ENCODE results near the gene RPS8. TPM values are rescaled to one million over a fixed set of nuclear protein-coding genes. Genes with fewer than 3 reads are reported as not detected.
"Not testable (repeated sequence)": the region's sequence is repeated elsewhere in the genome, so short reads cannot be mapped to it uniquely, and the experiment has no call there.

RPS8 gene
- total RNA-seq, 1 donor from 2014 or later: 1,360 TPM

DNA sequence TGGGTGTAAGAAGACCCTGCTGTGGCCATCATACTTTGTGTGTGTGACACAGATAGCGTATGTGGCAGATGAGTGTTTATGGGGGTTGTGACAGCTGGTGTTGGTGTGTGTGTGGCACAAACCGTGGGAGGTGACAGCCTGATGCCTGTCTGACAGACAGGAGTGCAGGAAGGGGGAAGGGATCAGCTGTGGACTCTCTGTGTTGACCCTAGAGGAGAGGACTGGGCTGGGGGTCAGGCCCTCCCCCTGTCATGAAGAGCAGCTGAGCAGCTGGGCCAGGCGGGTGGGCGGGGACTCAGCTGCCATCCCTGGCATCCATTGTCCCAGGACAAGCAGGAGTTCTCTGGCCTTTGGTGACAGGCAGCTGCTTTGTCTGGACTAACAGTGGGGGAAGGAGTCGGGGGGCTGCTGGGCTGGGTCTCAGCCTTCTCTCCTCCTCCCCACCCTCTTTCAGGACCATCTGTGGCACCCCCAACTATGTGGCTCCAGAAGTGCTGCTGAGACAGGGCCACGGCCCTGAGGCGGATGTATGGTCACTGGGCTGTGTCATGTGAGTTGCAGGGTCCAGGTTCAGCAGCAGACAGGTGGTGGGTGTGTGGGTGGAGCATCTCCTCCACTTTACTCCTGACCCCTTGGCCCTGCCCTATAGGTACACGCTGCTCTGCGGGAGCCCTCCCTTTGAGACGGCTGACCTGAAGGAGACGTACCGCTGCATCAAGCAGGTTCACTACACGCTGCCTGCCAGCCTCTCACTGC lies 27.1 kb downstream of the RPS8 start:
- DNase-seq (ENCODE audit: low read depth in 2 of 2): peak in 1 of 2 donors; percentile 36

DNA sequence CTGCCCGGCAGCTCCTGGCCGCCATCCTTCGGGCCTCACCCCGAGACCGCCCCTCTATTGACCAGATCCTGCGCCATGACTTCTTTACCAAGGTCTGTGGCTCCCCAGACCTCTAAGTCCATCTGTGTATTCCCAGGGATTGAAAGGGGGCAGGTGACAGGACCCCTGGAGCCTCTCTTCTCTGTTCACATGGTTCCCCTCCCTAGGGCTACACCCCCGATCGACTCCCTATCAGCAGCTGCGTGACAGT lies 27.6 kb downstream of the RPS8 start:
- no peak for DNase-seq (ENCODE audit: low read depth in 2 of 2)

DNA sequence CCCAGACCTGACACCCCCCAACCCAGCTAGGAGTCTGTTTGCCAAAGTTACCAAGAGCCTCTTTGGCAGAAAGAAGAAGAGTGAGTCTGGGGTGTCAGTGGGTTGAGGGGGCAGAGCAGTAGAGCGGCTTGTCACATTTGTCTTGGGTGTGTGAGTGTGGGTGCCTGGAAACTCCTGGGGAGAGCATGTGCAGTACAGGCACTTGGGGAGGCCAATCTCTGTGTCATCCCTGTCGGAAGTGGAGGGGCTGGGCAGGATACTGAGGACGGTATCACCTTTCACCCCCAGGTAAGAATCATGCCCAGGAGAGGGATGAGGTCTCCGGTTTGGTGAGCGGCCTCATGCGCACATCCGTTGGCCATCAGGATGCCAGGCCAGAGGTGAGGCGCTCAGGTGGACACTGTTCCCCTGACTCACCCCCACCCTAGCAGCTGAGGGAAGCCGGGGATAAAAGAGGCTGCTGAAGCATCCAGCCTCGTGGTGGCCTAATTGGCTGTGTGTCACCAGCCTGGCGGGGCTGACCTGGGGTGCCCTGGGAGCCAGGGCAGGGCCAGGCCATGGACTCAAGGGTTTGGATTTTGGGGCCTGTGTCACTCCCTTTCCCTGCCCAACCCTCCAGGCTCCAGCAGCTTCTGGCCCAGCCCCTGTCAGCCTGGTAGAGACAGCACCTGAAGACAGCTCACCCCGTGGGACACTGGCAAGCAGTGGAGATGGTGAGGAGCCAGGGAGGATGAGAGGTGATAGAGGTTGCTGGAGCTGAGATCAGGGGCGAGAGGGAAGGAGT lies 28.2 kb downstream of the RPS8 start:
- DNase-seq (ENCODE audit: low read depth in 2 of 2): no peak

DNA sequence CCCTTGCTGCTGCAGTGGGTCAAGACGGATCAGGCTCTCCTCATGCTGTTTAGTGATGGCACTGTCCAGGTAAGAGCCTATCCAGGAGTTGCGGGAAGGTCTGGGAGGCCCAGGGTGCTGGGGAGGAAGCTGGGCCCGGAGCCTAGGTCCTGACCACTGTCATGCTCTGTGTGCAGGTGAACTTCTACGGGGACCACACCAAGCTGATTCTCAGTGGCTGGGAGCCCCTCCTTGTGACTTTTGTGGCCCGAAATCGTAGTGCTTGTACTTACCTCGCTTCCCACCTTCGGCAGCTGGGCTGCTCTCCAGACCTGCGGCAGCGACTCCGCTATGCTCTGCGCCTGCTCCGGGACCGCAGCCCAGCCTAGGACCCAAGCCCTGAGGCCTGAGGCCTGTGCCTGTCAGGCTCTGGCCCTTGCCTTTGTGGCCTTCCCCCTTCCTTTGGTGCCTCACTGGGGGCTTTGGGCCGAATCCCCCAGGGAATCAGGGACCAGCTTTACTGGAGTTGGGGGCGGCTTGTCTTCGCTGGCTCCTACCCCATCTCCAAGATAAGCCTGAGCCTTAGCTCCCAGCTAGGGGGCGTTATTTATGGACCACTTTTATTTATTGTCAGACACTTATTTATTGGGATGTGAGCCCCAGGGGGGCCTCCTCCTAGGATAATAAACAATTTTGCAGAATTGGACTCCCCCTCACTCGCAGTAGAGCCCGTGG lies 30.1 kb downstream of the RPS8 start:
- no peak for DNase-seq (ENCODE audit: low read depth in 2 of 2)

DNA sequence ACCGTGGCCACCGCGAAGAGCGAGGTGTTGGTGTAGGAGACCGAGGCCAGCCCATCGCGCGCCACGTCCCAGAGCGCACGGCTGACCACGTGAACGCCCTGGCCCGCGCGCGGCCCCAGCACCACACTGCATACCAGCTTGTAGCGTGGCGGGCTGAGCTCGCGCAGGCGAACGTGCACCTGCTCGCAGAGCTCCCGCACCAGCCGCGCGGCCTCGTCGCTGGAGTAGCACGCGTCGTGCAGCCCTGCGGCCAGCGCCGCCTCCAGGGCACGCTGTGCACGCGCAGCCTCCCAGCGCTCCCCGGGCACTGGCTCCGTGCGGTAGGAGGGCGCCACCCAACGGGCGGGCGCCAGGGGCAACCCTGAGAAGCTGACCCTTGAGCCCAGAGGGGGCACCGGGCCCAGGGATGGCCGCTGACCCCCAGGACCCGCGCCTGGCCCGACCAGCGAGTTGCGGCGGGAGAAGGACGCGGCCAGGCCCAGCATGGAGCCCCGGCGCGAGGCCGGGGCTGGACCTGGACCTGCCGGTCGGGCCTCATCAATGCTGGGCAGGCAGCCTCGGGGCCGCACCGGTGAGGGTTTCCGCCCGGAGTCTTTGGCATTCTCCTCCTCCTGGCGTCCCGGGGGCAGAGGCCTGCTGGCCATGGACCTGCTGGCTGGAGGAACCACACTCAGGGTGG lies 30.8 kb downstream of the RPS8 start:
- DNase-seq (ENCODE audit: low read depth in 2 of 2): no peak

DNA sequence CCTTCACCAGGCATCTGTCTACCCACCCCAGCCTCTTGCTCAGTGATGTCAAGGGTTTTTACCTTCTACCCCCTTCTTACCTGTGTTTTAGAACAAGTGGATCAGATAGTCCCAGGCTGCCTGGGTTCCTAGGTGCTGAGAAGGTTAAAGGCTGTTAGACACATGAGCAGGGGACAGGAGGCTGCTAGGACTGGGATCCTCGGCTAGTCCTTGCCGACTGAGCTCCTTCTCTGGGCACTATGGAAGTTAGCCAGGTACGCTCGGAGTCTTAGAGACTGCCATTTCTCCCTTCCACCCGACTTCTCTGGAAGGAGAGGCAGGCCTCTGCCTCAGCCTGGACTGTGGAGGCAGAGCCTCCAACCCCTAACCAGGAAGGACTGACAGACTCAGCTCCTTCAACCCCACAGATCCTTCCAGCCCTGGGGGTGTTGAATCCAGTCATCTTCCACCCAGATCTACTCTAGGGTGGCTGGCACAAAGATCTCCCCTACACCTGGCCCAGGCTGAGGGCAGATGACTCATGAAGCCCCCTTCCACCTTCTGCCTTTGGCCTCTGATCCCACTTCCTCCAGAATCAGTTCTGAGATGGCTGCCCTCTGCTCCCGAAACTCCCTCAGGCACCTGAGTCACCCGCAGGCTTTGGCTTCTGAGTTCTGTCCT lies 31.5 kb downstream of the RPS8 start, which contains the start of gene DYNLT4:
Gene DYNLT4, minus strand, starts transcription at position 648 of the 660 bp plus-strand sequence. CDS start 683 bp downstream, outside the sequence.
- DNase-seq (ENCODE audit: low read depth in 2 of 2): no peak

DNA sequence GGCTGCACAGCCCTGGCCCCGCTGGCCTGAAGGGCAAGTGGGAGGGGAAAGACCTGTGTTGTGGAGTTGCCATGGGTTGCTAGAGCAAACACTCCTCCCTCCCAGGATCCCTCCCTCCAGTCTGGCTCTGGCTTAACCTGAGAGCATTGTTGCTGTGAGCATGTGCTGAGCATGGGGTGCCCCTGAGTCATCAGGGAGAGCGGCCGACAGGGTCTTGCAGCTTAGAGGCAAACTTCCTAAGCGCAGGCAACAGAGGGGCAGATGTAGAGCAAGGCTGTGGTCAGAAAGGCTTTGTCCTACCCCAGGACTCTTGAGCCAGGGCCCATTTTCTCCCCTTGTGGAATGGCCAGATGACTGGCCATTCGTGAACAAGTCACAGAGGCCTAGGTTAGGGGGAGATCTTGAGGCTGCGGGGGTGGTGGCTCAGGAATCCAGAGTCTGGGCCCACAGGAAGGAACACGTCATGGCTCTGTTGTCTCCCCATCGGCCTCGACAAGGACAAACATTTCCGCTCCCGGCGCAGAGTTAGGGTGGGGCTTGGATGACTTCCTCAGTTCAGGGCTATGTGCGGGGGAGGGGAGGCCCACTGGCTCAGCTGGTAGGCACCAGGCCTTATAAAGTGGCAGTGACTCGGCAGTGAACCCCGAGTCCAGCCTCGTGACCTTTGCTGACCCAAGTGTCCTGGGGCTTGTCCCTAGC lies 32.2 kb downstream of the RPS8 start:
- peak; percentile 100 for DNase-seq (ENCODE audit: low read depth in 2 of 2)

DNA sequence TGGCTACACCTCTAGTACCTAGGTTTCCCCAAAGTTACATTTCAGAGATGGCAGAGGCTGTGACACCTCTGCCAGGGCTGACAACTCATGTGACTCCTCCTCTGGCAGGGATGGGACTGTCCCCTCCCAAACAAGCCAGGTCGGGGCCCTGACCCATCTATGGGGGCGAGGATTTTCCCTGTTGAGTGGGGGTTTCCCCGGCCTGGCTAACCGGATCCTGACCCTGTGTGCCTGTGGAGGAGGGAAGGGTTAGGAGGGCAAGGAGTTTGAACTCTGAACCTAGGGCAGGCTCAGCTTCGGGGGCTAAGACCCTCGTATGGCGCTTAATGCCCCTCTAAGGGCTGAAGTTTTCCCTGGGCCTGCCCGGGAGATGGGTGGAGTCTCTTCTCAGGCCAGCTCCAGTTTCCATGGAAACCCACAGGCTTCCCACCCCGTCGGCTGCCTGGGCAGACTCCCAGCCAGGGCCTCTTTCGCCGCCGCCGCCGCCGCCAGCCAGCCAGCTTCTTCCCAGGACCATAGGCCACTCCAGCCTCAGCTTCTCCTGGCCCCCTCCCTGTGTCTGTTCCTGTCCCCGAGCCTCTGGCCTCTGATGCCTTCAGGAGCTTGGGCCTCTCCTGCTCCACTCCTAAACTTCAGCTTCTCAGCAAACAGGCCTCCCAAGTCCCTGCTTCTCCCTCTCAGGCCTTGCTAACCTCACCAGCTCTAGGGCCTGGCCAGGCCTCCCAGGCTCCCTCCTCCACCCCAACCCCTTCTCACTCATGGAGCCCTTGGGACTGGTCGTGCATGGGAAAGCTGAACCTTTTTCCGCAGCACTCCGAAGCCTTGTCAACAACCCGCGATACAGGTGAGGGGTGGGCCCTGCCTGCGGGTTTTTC lies 33.0 kb downstream of the RPS8 start, which contains the start of gene BTBD19:
Gene BTBD19, plus strand, starts transcription at position 461 of the 875 bp plus-strand sequence. Its CDS starts 298 bp downstream, at position 759.
- DNase-seq (ENCODE audit: low read depth in 2 of 2): peak; percentile 82 to 95

DNA sequence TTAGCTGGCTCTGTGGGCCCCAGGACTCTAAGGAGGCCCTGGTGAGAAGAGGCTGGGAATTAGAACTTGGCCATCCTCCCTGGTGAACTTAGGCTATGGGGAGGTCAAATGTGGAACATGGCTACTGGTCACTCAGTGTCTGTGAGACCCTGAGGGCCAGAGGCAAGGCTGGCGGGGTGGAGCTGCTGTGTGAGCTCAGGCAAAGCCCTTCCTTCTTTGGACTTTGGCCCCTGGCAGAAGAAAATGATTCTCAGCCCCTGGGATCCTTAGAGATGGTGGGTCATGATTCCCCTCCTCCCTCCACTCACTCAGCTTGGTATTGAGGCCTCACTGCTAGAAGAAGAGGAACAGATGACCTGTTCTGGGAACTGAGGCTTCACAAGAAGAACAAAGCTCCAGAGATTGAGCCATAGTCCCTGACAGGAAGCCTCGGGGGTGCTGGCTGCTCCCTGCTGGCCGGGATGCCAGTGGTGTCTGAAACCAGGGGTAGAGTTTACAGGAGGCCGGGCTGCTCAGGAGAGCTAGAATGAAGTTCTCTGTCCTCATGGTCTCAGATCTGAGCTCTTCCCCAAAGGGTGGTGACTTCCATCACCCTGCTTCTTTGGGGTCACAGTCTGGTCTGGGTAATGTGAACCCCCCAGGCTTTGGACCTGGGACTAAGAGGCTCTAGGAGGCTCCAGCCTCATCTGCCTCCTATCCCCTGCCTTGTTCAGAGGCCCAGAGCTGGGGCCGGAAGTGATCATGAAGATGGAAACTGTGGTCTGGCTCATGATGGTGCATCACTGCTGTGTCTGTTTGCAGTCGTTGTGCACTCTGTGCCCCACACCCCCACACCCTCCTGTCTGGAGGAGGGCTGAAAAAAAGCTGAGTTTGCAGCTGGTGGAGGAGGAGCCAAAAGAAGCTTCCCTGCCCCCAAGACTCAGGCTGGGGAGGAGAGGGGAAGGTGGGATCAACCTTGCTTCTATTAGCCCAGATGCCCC lies 33.9 kb downstream of the RPS8 start:
- DNase-seq (ENCODE audit: low read depth in 2 of 2): peak in 1 of 2 donors; percentile 59

DNA sequence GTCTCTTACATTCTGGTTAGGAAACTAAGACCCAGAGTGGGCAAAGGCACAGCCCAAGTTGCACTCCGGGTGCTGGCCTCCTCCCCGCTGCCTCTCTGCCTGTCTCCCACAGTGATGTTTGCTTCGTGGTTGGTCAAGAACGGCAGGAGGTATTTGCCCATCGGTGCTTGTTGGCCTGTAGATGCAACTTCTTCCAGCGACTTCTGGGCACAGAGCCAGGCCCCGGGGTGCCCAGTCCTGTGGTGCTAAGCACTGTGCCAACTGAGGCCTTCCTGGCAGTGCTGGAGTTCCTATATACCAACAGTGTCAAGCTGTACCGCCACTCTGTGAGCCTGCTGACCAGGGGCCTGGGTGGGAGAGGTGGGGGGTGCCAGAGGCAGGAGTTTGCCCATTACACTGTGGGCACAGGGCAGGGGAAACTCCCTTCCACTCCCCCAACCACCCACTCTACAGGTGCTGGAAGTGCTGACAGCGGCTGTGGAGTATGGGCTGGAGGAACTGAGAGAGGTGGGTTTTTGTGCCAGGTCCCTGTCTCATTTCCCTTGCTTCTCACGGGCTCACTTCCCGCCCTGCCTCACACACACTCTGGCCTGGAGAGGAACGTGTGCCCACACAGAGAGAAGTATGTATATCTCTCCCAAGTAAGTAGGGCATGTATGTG lies 34.9 kb downstream of the RPS8 start:
- DNase-seq (ENCODE audit: low read depth in 2 of 2): peak in 1 of 2 donors; percentile 43

DNA sequence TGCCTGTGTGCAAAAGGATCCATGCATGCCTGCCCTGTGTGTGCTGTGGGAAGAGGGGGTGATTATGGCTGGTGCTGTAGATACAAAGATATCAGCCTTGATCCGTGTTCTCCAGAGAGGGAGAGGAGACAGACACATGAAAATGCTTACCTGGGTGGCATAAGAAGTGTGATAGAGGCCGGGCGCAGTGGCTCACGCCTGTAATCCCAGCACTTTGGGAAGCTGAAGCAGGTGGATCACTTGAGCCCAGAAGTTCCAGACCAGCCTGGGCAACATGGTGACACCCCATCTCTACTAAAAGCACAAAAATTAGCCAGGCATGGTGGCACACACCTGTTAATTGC lies 35.4 kb downstream of the RPS8 start:
- not testable (repeated sequence) for DNase-seq (ENCODE audit: low read depth in 2 of 2)

DNA sequence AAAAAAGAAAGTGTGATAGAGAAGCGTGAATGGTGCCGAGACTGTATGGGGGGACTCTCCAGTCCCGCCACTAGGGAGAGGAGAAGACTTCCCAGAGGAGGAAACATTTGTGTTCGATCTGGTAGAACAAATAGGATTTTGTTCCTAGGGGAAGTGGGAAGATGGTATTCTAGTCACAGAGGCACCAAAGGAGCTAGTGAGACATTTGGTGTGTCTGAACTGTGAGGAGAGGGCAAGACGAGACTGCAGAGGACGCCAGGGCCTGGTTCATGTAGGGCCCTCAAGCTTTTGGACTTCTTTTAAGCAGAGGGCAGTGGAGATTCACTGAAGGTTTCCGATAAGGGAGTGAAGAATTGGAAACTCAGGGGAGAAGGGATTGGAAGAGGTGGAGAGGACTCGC lies 35.9 kb downstream of the RPS8 start:
- DNase-seq (ENCODE audit: low read depth in 2 of 2): no peak

DNA sequence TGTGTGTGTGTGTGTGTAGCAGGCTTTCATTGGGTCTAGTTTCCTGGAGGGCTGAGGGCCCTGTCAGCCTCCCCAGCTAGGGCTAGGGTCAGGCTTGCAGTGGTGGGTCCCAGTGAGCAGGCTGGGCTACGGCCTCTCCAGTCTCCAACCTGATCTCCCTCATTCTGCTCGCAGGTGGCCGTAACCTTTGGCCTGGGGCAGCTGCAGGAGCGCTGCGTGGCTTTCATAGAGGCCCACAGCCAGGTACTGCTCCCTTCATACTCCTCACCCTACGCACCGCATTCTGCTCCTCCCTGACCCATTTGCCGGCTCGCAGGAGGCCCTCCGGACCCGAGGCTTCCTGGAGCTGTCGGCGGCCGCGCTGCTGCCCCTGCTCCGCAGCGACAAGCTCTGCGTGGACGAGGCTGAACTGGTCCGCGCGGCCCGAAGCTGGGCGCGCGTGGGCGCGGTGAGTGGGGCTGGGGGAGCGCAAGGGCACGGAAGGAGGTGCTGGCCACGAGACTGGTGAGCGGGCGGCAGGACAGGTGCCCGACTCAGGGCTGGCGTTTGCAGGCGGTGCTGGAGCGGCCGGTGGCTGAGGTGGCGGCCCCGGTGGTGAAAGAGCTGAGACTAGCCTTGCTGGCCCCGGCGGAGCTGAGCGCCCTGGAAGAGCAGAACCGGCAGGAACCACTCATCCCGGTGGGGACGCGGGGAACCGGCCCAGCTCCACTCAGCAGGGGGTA lies 37.6 kb downstream of the RPS8 start:
- no peak for DNase-seq (ENCODE audit: low read depth in 2 of 2)

DNA sequence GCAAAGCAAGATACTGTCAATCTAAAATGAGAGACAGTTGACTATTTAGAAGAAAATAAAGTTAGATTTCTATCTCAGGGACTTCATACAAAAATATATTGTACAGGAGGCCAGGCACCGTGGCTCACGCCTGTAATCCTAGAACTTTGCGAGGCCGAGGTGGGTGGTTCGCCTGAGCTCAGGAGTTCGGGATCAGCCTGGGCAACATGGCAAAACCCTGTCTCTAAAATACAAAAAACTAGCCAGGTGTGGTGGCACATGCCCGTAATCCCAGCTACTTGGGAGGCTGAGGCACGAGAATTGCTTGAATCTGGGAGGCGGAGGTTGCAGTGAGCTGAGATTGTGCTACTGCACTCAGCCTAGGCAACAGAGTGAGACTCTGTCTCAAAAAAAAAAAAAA lies 40.6 kb downstream of the RPS8 start:
- DNase-seq (ENCODE audit: low read depth in 2 of 2): not testable (repeated sequence)

DNA sequence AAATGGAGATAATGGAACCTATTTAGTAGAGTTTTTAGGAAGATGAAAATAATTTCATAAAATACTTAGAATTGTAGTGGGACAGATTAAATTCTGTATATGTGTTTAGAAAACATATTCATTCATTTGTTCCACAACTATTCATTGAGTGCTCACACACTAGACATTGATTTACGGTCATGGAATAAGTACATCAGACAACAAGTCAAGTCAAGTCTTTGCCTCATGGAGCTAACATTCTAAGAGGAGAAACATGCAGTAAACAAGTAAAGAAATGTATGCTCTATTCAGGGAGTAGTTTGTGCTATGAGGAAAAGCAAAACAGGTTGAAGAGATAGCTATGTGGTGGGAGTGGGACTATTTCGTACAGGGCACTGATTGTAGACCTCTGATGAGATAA lies 42.0 kb downstream of the RPS8 start:
- no peak for DNase-seq (ENCODE audit: low read depth in 2 of 2)

DNA sequence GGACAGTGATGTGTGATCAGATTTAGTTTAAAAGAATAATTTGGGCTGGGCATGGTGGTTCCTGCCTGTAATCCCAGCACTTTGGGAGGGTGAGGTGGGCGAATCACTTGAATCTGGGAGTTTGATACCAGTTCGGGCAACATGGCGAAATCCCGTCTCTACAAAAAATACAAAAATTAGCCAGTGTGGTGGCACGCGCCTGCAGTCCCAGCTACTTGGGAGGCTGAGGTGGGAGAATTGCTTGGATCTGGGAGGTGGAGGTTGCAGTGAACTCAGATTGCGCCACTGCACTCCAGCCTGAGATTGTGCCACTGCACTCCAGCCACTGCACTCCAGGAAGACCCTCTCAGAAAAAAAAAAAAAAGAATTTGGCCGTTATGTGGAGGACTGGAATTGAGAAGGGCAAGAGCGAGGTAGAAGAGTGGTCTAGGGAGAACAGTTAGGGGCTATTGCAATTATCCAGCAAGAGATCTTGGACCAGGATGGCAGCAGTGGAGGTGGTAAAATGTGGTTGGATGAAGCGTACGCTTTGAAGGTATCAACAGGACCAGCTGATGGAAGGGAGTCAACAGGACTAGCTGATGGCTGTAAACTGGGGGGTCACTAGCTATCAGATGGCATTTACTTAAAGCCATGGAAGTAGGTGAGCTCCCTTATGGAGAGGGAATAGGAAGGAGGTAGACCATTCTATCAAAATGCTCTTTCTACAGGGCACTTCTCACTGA lies 42.6 kb downstream of the RPS8 start:
- no peak for DNase-seq (ENCODE audit: low read depth in 2 of 2)

Measured in dermis microvascular lymphatic vessel endothelial cell (primary cell).